Activated CD4-positive, alpha-beta T cell treated with anti-CD3 and anti-CD28 coated beads, Interleukin-2, amount 10 ng/mL, durations not matched to agents 7 days and 5 days (primary cell): ENCODE measurements around the gene CYTH3. TPM values are rescaled to one million over a fixed set of nuclear protein-coding genes. Genes with fewer than 3 reads are reported as not detected.

Experiments
- CTCF ChIA-PET: fragments of 350-600 bp; sonication (Branson Sonifier 250); formaldehyde crosslinking; loops from one replicate; lab custom pipeline; 2021; ENCODE audit warnings: antibody characterized with exemption; lab: Charles Lee
- POLR2A ChIA-PET: fragments of 350-600 bp; sonication (Branson Sonifier 250); formaldehyde crosslinking; loops from one replicate; lab custom pipeline; 2021; ENCODE audit warnings: antibody characterized with exemption; lab: Charles Lee
- DNase-seq: peaks from one replicate; pipeline ENCODE4 v3.0.0-alpha.2; 2020
- H3K27ac Mint-ChIP-seq: one replicate; pipeline ENCODE4 v1.8.0; 2021; ENCODE audit warnings: mild to moderate bottlenecking, moderate library complexity, mixed read lengths
- H3K27me3 Mint-ChIP-seq: one replicate; pipeline ENCODE4 v1.8.0; 2021; ENCODE audit warnings: mixed read lengths
- H3K36me3 Mint-ChIP-seq: one replicate; pipeline ENCODE4 v1.8.0; 2021; ENCODE audit warnings: low read depth, mixed read lengths
- H3K4me1 Mint-ChIP-seq: one replicate; pipeline ENCODE4 v1.8.0; 2021; ENCODE audit warnings: mixed read lengths
- H3K4me3 Mint-ChIP-seq: one replicate; pipeline ENCODE4 v1.8.0; 2021; ENCODE audit warnings: mild to moderate bottlenecking, moderate library complexity, mixed read lengths
- H3K9me3 Mint-ChIP-seq: one replicate; pipeline ENCODE4 v1.8.0; 2021; ENCODE audit warnings: mixed read lengths
- total RNA-seq, 2 experiments: library from RNA; stranded (reverse); gene quantifications; one replicate each; pipeline ENCODE4 v1.2.3, GENCODE V29; 2021

The CYTH3 gene
- total RNA-seq, 2 experiments from 2014 or later: 0.74 to 1.4 TPM

DNA sequence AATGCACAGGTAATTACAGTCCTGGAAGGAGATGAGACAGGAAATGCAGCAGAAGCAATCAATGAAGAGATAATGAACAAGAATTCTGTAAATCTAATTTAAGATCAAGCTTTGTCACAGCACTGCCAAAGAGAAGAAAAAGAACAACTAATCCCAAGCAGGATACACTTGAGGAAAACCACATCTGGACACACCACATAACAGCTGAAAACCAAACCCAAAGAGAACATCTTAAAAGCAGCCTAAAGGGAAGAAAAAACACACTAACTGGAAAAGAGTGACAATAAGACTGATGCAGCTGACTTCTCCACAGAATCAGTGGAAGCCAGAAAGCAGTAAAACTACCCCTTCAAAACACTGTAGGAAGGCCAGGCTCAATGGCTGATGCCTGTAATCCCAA is 10.2 kb downstream of the CYTH3 start:
- H3K4me1 Mint-ChIP-seq: peaks cover 14% of the 10 kb centered on the region
- ChIA-PET CTCF (interaction anchor here (0.6 kb wide), 2 partner anchors 13 to 59 kb away, joined by 3 read pairs; no protein-coding TSS in a partner anchor), POLR2A (interaction anchor here (0.6 kb wide), 1 partner anchor 52 kb away, joined by 4 read pairs; no protein-coding TSS in a partner anchor)
- H3K27me3 Mint-ChIP-seq: peaks cover 25% of the 10 kb centered on the region
- DNase-seq: no peak
- no peaks in the 10 kb centered on the region for H3K36me3 Mint-ChIP-seq
- no peak overlapping the region for H3K4me3 Mint-ChIP-seq
- H3K27ac Mint-ChIP-seq: no peak overlapping the region
- H3K9me3 Mint-ChIP-seq: no peaks in the 10 kb centered on the region

DNA sequence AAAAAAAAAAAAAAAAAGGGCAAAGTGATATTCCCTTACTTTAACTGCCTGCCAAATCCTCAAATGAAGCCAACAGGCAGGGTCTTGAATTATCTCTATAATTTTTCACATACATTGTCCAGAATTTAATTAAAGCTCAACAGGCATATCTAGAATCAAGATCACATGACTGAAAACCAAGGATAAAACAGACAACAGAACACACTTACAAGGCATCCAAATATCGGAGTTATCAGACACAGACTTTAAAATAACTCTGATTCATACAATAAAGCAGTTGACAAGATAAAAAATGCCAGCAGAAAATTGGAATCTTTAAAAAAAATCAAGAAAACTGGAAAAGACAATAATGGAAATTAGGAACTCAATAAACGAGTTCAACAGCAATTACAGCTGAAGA is 10.7 kb downstream of the CYTH3 start:
- POLR2A ChIA-PET: interaction anchor here (0.6 kb wide), 1 partner anchor 53 kb away, joined by 4 read pairs; no protein-coding TSS in a partner anchor
- peaks cover 19% of the 10 kb centered on the region for H3K4me1 Mint-ChIP-seq
- no peak for DNase-seq
- H3K36me3 Mint-ChIP-seq: no peaks in the 10 kb centered on the region
- no peak overlapping the region for H3K4me3 Mint-ChIP-seq
- H3K27me3 Mint-ChIP-seq: peaks cover 29% of the 10 kb centered on the region
- no peak overlapping the region for H3K27ac Mint-ChIP-seq
- CTCF ChIA-PET: interaction anchor here (0.6 kb wide), 1 partner anchor 13 kb away, joined by 3 read pairs; no protein-coding TSS in a partner anchor
- H3K9me3 Mint-ChIP-seq: no peaks in the 10 kb centered on the region

DNA sequence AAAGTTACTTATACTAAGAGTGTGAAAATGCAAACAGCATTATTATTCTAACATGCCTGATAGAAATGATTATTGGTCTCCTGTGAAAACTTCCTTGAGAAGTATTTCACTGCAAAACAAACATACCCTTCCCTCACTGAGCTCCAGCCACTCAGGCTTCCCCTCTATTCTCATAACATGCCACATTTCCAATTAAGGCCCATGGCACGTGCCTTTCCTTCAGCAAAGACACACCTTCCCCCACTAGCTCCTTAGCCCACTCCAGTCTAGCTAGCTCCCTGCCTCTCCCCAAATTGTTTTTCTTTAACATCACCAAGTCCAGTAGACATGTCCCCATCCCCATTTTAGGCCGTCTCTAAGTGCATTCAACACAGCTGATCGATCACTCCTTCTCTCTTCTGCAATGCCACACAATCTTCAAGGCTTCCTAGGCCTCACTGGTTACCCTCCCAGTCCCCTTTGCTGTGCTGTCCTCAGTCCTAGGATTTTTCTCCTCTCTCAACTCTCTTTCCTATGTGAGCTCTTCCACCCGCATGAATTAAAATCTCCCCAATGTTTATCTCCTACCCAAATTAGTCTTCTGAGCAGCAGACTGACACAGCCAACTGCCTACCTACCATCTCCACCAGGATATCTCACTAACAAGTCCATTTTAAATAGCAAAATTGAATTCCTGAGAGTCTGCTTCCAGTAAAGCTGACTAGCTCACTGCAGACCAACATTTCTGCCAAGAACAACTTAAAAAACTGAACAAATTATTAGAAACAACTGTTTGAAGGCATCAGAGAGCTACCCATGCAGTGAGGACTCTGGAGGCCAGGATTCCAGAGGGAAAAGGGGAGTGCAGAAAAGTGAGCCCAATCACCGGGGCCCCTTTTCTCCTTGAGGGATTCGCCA is 11.9 kb downstream of the CYTH3 start:
- Mint-ChIP-seq H3K36me3 (no peaks in the 10 kb centered on the region), H3K4me1 (peaks cover 26% of the 10 kb centered on the region)

DNA sequence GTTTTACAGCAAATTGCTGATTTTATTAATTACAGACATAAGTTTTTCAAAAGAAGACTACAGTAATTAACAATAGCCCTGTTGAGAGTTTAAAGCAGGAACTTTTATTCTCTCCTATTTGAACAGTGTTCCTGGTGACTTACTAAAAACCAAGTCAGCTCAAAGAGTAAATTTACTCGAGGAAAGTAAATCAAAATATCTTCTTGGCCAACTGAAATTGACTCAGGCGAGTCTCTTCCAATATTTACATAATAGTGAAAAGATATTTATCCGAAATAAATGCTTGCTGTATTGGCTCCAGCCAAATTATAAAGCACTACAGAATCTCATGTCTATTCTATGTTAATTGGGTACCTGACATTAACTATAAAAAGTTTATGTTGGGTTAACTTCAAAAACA is 13.2 kb downstream of the CYTH3 start:
- no peaks in the 10 kb centered on the region for H3K9me3 Mint-ChIP-seq
- no peak overlapping the region for H3K4me3 Mint-ChIP-seq
- CTCF ChIA-PET: no interaction called here
- POLR2A ChIA-PET: no interaction called here
- no peak for DNase-seq
- H3K4me1 Mint-ChIP-seq: peaks cover 26% of the 10 kb centered on the region
- no peaks in the 10 kb centered on the region for H3K36me3 Mint-ChIP-seq
- H3K27me3 Mint-ChIP-seq: peaks cover 38% of the 10 kb centered on the region
- no peak overlapping the region for H3K27ac Mint-ChIP-seq

More for the DNA sequence above, 11.9 kb downstream of the CYTH3 start:
- peaks cover 33% of the 10 kb centered on the region for H3K27me3 Mint-ChIP-seq
- no peak for DNase-seq
- CTCF ChIA-PET: no interaction called here
- H3K27ac Mint-ChIP-seq: no peak overlapping the region
- POLR2A ChIA-PET: no interaction called here
- no peak overlapping the region for H3K4me3 Mint-ChIP-seq
- no peaks in the 10 kb centered on the region for H3K9me3 Mint-ChIP-seq

DNA sequence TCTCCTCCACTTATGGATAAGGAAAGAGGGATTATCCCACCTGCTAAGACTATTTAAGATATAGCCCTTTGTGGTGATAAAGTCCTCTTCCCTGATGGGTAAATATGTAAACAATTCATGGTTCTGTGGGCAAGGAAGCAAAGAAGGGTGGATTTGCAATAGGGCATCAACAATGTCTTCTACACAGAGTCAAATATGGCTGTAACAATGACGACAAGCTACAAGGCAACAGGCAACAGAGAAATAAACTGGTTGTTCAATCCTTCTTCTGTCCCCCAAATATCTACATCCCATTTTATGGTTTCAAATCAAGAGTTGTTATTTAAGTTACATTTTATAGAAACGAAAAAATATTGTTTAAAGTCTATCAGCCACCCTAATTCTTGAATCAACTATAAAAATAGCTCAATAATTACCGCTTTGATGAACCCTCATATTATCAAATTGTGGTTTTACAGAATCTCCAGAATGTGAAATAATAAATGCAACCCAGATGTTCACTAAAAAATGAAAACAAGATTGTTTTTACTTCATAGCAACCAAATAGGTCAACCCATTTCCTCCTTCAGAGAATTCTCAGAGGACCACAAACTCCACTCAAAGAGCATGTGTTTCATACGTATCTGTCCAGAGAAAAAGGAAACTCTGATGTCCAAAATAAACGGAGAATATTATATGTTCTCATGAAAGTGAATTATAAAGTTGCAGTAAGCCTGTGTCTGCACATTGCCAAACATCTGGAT is 13.8 kb downstream of the CYTH3 start:
- Mint-ChIP-seq H3K4me3 (no peak overlapping the region), H3K27ac (no peak overlapping the region), H3K36me3 (no peaks in the 10 kb centered on the region), H3K9me3 (no peaks in the 10 kb centered on the region), H3K4me1 (peaks cover 26% of the 10 kb centered on the region), H3K27me3 (peaks cover 40% of the 10 kb centered on the region)
- no peak for DNase-seq
- ChIA-PET POLR2A (no interaction called here), CTCF (no interaction called here)

DNA sequence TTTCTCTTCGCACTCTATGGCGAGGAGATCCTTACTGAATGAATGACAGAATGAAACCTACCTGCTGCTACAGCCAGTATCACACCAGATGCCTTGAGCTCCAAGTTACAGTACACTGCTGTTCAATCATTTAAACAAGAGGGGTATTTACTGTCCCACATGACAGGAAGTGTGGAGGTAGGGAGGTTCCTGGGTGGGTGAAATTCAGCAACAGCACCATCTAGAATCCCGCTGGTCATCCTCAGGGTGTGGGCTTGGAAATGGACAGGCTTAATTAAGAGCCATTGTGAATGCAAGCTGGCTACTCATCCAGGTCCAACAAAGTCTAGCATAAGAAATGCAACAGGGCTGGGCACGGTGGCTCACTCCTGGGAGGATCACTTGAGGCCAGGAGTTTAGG is 14.7 kb downstream of the CYTH3 start:
- H3K27me3 Mint-ChIP-seq: peaks cover 38% of the 10 kb centered on the region
- ChIA-PET POLR2A (no interaction called here), CTCF (no interaction called here)
- H3K27ac Mint-ChIP-seq: no peak overlapping the region
- DNase-seq: no peak
- no peak overlapping the region for H3K4me3 Mint-ChIP-seq
- no peaks in the 10 kb centered on the region for H3K9me3 Mint-ChIP-seq
- no peaks in the 10 kb centered on the region for H3K36me3 Mint-ChIP-seq
- peaks cover 26% of the 10 kb centered on the region for H3K4me1 Mint-ChIP-seq

DNA sequence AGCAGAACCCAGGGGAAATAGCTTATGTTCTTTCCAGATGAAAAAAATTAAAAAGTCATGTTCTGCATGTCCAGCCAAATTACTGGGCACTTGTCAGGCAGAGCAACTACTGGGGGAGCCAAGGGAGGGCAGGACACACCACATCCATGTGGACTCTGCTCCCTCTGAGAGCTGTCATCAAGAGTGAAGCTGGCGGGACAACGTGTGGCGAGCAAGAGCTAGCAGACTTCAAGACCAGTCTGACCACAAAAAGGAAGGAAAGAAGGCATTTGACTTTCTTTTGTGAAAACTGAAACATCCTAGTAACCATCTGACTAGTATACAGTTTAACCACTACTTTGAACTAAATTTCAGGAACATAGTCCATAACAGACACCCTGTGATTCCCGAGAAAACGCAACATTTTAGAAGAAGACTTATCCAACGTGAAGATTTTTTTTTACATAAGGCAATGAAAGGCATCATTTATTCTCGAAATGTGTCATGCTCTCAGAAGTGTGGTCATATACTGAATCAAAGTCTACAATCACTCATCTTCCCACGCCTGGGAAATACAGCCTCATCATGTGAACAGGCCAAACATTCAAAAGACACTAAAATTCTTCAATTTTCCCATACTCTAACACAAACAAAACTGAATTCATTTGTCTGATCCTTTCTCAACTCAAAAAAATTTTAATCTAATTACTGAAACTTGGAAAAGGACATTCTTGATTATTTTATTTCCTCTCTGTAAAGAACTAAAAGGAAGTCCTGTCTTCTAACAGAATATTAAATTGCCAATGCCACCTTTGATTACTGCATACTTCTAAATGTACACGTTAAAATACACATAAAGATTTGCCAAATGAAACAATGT is 15.5 kb downstream of the CYTH3 start:
- Mint-ChIP-seq H3K27me3 (peaks cover 36% of the 10 kb centered on the region), H3K4me3 (no peak overlapping the region), H3K27ac (no peak overlapping the region), H3K36me3 (no peaks in the 10 kb centered on the region), H3K9me3 (no peaks in the 10 kb centered on the region), H3K4me1 (peaks cover 24% of the 10 kb centered on the region)
- POLR2A ChIA-PET: no interaction called here
- DNase-seq: no peak
- CTCF ChIA-PET: no interaction called here

DNA sequence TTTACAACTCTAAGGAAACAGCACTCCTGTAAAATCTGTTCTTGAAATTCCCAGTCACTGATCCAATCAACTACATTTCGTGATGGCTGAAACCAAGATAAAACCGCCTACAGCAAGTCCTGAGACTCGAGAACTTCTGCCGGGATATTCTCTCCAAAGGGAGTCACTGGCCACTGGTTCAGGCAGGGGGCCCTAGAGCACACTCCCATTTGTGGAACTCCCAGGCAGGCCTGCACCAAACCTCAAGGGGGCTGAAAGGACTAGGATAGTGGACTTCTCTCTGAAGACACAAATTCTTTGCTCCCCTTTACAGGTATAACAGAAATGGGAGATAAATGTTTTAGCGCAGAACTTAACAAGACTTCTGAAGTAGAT is 16.3 kb downstream of the CYTH3 start:
- DNase-seq: no peak
- no peak overlapping the region for H3K27ac Mint-ChIP-seq
- H3K27me3 Mint-ChIP-seq: peaks cover 42% of the 10 kb centered on the region
- CTCF ChIA-PET: no interaction called here
- H3K4me1 Mint-ChIP-seq: peaks cover 24% of the 10 kb centered on the region
- no peaks in the 10 kb centered on the region for H3K36me3 Mint-ChIP-seq
- no peaks in the 10 kb centered on the region for H3K9me3 Mint-ChIP-seq
- POLR2A ChIA-PET: no interaction called here
- H3K4me3 Mint-ChIP-seq: no peak overlapping the region

DNA sequence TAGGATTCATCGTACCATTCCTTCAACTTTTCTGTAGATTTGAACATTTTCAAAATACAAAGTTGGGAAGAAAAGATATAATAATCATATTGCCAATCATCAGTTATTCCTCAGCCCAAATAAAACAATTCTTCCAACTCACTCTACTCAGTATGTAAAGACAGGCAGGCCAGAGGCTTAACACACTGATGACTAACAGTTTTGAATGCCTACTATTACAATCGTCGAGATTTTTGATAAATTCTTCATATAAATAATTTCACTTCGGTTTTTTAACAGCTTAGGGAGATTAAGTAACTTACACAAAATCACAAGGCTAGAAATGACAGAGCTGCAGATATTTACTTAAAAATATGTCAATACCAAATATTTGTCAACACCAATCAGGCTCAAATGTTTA is 17.6 kb downstream of the CYTH3 start:
- ChIA-PET CTCF (no interaction called here), POLR2A (no interaction called here)
- H3K9me3 Mint-ChIP-seq: no peaks in the 10 kb centered on the region
- H3K36me3 Mint-ChIP-seq: no peaks in the 10 kb centered on the region
- peaks cover 43% of the 10 kb centered on the region for H3K27me3 Mint-ChIP-seq
- H3K4me3 Mint-ChIP-seq: no peak overlapping the region
- peaks cover 29% of the 10 kb centered on the region for H3K4me1 Mint-ChIP-seq
- H3K27ac Mint-ChIP-seq: no peak overlapping the region
- no peak for DNase-seq

DNA sequence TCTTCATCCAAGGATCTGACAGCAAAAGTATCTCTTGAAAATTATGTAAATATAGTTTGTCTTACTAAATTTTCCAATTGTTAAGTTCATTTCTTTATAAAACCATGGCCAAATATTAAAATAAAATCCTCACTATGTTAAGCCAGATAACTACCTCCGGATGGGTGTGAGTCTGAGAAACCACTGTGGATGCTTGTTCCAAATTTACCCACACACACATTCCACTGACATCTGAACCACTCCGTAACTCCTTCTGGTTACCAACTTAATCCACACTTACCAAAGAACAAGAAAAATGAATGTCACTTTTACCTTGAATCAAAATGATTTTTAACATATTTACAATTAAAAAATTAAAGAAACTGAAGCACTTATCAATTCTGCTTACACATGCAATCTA is 19.7 kb downstream of the CYTH3 start:
- no peak for DNase-seq
- ChIA-PET CTCF (interaction anchor here (0.6 kb wide), 1 partner anchor 49 kb away, joined by 3 read pairs; no protein-coding TSS in a partner anchor), POLR2A (no interaction called here)
- Mint-ChIP-seq H3K27ac (no peak overlapping the region), H3K4me3 (no peak overlapping the region), H3K36me3 (no peaks in the 10 kb centered on the region), H3K9me3 (no peaks in the 10 kb centered on the region), H3K4me1 (peaks cover 21% of the 10 kb centered on the region), H3K27me3 (peaks cover 54% of the 10 kb centered on the region)

DNA sequence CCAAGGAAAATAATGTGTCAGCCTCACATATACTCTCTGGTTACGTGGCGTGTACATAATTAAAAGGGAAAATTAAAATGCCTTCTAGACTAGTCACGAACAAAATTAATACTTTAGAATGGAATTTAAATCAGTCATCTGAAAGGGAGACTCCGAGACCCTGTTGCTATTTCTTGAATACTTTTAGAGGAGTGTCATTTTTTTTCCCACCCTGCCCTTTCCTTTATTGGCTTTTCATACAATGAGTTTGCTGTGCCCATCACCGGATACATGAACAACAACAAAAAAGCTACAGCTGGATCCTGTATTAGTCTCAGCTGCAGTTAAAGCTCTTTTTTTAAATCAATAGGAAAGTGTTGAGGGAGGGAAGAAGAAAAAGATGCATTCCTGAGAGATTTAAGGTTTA is 20.1 kb downstream of the CYTH3 start:
- DNase-seq: no peak
- Mint-ChIP-seq H3K36me3 (no peaks in the 10 kb centered on the region), H3K4me3 (no peak overlapping the region), H3K9me3 (no peaks in the 10 kb centered on the region), H3K4me1 (peaks cover 18% of the 10 kb centered on the region), H3K27me3 (peaks cover 52% of the 10 kb centered on the region), H3K27ac (no peak overlapping the region)
- ChIA-PET CTCF (interaction anchor here (0.5 to 0.6 kb wide), 2 partner anchors 36 to 50 kb away, joined by 3 to 5 read pairs; no protein-coding TSS in a partner anchor), POLR2A (no interaction called here)

DNA sequence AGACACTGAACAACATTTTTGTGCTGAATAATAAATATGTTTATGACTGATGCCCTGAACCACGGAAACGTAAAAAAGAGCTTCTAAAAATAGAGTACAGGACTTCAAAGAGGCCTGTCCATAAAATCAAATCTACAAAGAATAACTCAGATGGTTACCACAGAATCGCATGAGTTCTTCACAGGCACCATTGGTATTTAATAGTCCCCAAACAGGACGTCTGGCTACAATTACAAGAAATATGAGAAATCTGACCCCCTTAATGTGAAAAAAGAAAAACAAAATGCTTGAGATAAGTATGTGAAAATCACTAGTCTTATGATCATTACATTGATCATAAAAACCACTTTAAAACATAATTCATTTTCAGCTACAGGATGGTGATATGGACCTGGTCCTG is 20.8 kb downstream of the CYTH3 start:
- no peak overlapping the region for H3K4me3 Mint-ChIP-seq
- H3K27me3 Mint-ChIP-seq: peaks cover 51% of the 10 kb centered on the region
- POLR2A ChIA-PET: no interaction called here

More for the DNA sequence above, 20.8 kb downstream of the CYTH3 start:
- no peaks in the 10 kb centered on the region for H3K9me3 Mint-ChIP-seq
- CTCF ChIA-PET: no interaction called here
- H3K27ac Mint-ChIP-seq: no peak overlapping the region
- H3K36me3 Mint-ChIP-seq: no peaks in the 10 kb centered on the region
- DNase-seq: no peak
- H3K4me1 Mint-ChIP-seq: peaks cover 11% of the 10 kb centered on the region
